ENCODE measurements around the gene GJB1.

DNA sequence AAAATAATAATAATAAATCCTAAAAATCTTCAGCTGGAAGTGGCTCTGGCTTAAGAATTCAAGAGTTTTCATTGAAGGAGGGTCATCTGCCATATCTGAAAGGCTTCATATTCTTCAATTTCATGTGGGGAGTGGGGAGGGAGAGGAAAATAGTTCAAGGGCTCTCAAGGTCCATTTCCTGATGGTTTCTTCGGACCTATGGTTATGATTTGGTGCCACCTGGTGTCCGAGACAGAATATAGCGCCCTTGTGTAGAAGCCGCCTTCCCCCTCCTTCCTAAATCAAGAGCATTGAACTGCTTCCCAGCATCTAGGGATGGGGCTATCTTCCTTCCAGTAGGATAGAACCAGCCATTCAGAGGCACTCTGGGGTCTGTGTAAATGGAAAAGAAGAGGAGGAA lies 44.1 kb upstream of the GJB1 start:
- TF ChIP-seq POLR2A (IDR thresholded peaks at IDR 0.05; ENCODE audit: low read depth, low read length) (no peak), CEBPB (IDR thresholded peaks at IDR 0.05; ENCODE audit: low read depth, low read length) (no peak), SMC3 (IDR thresholded peaks at IDR 0.05; ENCODE audit: low read depth, low read length) (peak; percentile 79), MAFK (IDR thresholded peaks at IDR 0.05; ENCODE audit: low read depth, low read length) (no peak), RAD21 (IDR thresholded peaks at IDR 0.05; ENCODE audit: low read length) (peak; percentile 88), BHLHE40 (IDR thresholded peaks at IDR 0.05; ENCODE audit: low read depth, low read length) (no peak), RCOR1 (IDR thresholded peaks at IDR 0.05; ENCODE audit: insufficient replicate concordance, low read length) (no peak), MXI1 (IDR thresholded peaks at IDR 0.05; ENCODE audit: borderline replicate concordance, low read depth, low read length) (no peak)
- TF ChIP-seq, protein P1, sequence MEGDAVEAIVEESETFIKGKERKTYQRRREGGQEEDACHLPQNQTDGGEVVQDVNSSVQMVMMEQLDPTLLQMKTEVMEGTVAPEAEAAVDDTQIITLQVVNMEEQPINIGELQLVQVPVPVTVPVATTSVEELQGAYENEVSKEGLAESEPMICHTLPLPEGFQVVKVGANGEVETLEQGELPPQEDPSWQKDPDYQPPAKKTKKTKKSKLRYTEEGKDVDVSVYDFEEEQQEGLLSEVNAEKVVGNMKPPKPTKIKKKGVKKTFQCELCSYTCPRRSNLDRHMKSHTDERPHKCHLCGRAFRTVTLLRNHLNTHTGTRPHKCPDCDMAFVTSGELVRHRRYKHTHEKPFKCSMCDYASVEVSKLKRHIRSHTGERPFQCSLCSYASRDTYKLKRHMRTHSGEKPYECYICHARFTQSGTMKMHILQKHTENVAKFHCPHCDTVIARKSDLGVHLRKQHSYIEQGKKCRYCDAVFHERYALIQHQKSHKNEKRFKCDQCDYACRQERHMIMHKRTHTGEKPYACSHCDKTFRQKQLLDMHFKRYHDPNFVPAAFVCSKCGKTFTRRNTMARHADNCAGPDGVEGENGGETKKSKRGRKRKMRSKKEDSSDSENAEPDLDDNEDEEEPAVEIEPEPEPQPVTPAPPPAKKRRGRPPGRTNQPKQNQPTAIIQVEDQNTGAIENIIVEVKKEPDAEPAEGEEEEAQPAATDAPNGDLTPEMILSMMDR (conservative IDR thresholded peaks at IDR 0.05; ENCODE audit: low read depth, low read length) = peak; percentile 80
- TF ChIP-seq, protein P2, sequence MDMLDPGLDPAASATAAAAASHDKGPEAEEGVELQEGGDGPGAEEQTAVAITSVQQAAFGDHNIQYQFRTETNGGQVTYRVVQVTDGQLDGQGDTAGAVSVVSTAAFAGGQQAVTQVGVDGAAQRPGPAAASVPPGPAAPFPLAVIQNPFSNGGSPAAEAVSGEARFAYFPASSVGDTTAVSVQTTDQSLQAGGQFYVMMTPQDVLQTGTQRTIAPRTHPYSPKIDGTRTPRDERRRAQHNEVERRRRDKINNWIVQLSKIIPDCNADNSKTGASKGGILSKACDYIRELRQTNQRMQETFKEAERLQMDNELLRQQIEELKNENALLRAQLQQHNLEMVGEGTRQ (IDR thresholded peaks at IDR 0.05; ENCODE audit: low read depth, low read length) = no peak
- TF ChIP-seq, protein P3, sequence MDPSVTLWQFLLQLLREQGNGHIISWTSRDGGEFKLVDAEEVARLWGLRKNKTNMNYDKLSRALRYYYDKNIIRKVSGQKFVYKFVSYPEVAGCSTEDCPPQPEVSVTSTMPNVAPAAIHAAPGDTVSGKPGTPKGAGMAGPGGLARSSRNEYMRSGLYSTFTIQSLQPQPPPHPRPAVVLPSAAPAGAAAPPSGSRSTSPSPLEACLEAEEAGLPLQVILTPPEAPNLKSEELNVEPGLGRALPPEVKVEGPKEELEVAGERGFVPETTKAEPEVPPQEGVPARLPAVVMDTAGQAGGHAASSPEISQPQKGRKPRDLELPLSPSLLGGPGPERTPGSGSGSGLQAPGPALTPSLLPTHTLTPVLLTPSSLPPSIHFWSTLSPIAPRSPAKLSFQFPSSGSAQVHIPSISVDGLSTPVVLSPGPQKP (IDR thresholded peaks at IDR 0.05; ENCODE audit: borderline replicate concordance, low read depth, low read length) = no peak

Measured in IMR-90 (cell line).